DOHH2 (cell line): ENCODE measurements around the gene APH1B.

ENCODE experiments used
- H3F3A ChIP-seq: fragments of 200-600 bp; sonication (generic), shearing (Covaris generic); 2 replicates; pipeline ENCODE4 v1.6.0; 2016; ENCODE audit warnings: antibody characterized with exemption, mild to moderate bottlenecking; ENCODE audit not compliant: control insufficient read depth, insufficient read depth
- H3K27ac ChIP-seq: fragments of 200-600 bp; sonication (generic); 2 replicates; pipeline ENCODE4 v1.5.1; 2014; ENCODE audit warnings: low read depth, mild to moderate bottlenecking, low read length, moderate library complexity
- H3K27me3 ChIP-seq: fragments of 200-600 bp; sonication (generic); 2 replicates; pipeline ENCODE4 v1.6.1; 2014; ENCODE audit warnings: mild to moderate bottlenecking, low read length, mixed read lengths; ENCODE audit not compliant: control insufficient read depth
- H3K36me3 ChIP-seq: fragments of 200-600 bp; sonication (generic); 2 replicates; pipeline ENCODE4 v1.6.1; 2014; ENCODE audit warnings: mild to moderate bottlenecking, low read length, moderate library complexity, mixed read lengths; ENCODE audit not compliant: control insufficient read depth
- H3K4me1 ChIP-seq: fragments of 200-600 bp; sonication (generic); 2 replicates; pipeline ENCODE4 v1.6.1; 2014; ENCODE audit warnings: mild to moderate bottlenecking, low read length, mixed read lengths; ENCODE audit not compliant: control insufficient read depth
- H3K4me2 ChIP-seq: fragments of 200-600 bp; sonication (generic); 2 replicates; pipeline ENCODE4 v1.6.0; 2014; ENCODE audit warnings: mild to moderate bottlenecking, low read length, moderate library complexity
- H3K4me3 ChIP-seq: fragments of 200-600 bp; sonication (generic); 2 replicates; pipeline ENCODE4 v1.5.1; 2014; ENCODE audit warnings: mild to moderate bottlenecking, low read length, mixed read lengths
- H3K79me2 ChIP-seq: fragments of 200-600 bp; sonication (generic); 2 replicates; pipeline ENCODE4 v1.6.1; 2014; ENCODE audit warnings: mild to moderate bottlenecking, low read length, mixed read lengths; ENCODE audit not compliant: control insufficient read depth
- H3K9me2 ChIP-seq: fragments of 200-600 bp; sonication (generic); replicated peaks from 2 replicates; pipeline ENCODE4 v1.6.1; 2014; ENCODE audit warnings: mild to moderate bottlenecking, low read length, mixed read lengths; ENCODE audit not compliant: control insufficient read depth
- H3K9me3 ChIP-seq: fragments of 200-600 bp; sonication (generic); 2 replicates; pipeline ENCODE4 v1.6.1; 2014; ENCODE audit warnings: antibody characterized with exemption, low read length, mixed read lengths; ENCODE audit not compliant: control insufficient read depth, insufficient read depth
- H4K20me1 ChIP-seq: fragments of 200-600 bp; sonication (generic); 2 replicates; pipeline ENCODE4 v1.6.0; 2014; ENCODE audit warnings: low read depth, mild to moderate bottlenecking, antibody characterized with exemption, low read length, moderate library complexity; ENCODE audit not compliant: control insufficient read depth, insufficient read depth
- EZH2phosphoT487 ChIP-seq: fragments of 200-600 bp; sonication (generic); IDR thresholded peaks from 2 replicates; pipeline ENCODE4 v1.6.1; 2017; ENCODE audit warnings: borderline replicate concordance, mild to moderate bottlenecking, antibody characterized with exemption, low read length, moderate library complexity, mixed read lengths
- TF ChIP-seq, protein P1 (sequence below): fragments of 200-600 bp; sonication (generic); IDR thresholded peaks from one replicate; pipeline ENCODE4 v1.5.1; 2014; ENCODE audit warnings: antibody characterized with exemption, mild to moderate bottlenecking, low read depth, low read length; ENCODE audit not compliant: poor library complexity, severe bottlenecking

Gene APH1B

DNA sequence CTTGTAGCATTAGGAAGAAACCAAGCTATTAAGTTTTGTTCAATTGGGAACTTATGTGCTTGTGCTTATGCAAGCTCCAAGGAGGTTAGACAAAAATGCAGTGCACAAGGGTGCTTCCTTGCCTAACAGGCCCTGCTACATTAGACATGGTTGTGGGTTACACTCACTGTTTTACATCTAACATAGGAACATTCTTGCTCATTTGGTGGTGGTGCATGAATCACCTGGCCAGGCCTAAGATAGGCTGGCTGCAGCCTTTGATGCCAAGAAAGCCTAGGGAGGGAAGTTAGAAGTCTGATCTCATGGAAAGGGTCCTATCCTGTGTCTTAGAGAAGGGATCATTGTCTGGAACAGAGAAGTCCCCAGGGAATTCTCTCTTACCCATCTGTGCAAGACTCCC, 60.8 kb downstream of the APH1B start:
- Histone ChIP-seq H3K27ac (no peak overlapping the region), H3K4me3 (no peak overlapping the region), H3K4me1 (peaks cover 2% of the 10 kb centered on the region; the same call in 1 of the 2 replicates), H4K20me1 (no peaks in the 10 kb centered on the region), H3K79me2 (no peaks in the 10 kb centered on the region), H3K9me2 (no peaks in the 10 kb centered on the region), H3F3A (no peaks in the 10 kb centered on the region), H3K36me3 (no peaks in the 10 kb centered on the region), H3K9me3 (no peaks in the 10 kb centered on the region), H3K27me3 (peaks cover 18% of the 10 kb centered on the region), H3K4me2 (no peak overlapping the region)
- TF ChIP-seq EZH2phosphoT487 = no peak
- TF ChIP-seq, protein P1, sequence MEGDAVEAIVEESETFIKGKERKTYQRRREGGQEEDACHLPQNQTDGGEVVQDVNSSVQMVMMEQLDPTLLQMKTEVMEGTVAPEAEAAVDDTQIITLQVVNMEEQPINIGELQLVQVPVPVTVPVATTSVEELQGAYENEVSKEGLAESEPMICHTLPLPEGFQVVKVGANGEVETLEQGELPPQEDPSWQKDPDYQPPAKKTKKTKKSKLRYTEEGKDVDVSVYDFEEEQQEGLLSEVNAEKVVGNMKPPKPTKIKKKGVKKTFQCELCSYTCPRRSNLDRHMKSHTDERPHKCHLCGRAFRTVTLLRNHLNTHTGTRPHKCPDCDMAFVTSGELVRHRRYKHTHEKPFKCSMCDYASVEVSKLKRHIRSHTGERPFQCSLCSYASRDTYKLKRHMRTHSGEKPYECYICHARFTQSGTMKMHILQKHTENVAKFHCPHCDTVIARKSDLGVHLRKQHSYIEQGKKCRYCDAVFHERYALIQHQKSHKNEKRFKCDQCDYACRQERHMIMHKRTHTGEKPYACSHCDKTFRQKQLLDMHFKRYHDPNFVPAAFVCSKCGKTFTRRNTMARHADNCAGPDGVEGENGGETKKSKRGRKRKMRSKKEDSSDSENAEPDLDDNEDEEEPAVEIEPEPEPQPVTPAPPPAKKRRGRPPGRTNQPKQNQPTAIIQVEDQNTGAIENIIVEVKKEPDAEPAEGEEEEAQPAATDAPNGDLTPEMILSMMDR = no peak

DNA sequence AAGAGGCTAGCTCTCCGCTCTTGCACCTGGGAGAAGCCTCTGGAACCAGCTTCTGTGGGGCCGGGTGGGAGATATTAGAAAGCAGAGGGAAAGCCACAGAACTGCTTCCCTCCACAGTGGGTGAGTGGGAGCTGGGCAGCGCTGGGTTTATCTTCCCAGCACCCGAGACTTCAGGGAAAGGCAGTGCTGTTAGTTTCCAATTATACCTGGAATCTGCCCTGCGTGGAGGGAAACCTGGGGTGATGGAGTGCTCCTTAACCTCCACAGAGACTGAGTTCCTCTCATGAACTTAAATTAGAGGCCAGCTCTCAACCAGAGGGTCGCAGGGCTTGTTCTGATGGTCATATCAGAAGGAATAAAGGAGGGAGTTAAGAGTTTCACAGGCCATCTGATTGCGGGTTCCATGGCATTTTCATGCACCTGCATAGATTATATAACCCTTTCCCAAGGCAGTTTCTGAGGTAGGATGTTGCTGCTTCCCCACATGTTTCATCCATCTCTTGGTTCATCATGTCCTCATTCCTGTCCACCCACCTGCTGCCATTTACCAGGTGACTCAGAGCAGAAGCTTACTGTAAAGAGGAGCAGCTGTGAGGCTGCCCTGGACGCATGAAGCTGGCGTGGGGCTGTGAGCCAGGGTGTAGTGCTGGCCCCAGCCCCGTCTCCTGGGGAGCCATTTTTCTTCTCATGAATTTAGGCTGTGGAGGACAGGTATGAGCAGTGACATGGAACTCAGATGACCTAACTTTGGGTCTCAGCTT, 61.8 kb downstream of the APH1B start:
- Histone ChIP-seq H3K4me1 (peaks cover 2% of the 10 kb centered on the region; the same call in 1 of the 2 replicates), H3K9me3 (no peaks in the 10 kb centered on the region), H3K27ac (no peak overlapping the region), H3K9me2 (no peaks in the 10 kb centered on the region), H3K36me3 (no peaks in the 10 kb centered on the region), H3K79me2 (no peaks in the 10 kb centered on the region), H3K4me2 (no peak overlapping the region), H3K4me3 (no peak overlapping the region), H3K27me3 (peaks cover 18% of the 10 kb centered on the region), H3F3A (no peaks in the 10 kb centered on the region), H4K20me1 (no peaks in the 10 kb centered on the region)
- TF ChIP-seq EZH2phosphoT487 = no peak
- TF ChIP-seq, protein P1 = no peak

DNA sequence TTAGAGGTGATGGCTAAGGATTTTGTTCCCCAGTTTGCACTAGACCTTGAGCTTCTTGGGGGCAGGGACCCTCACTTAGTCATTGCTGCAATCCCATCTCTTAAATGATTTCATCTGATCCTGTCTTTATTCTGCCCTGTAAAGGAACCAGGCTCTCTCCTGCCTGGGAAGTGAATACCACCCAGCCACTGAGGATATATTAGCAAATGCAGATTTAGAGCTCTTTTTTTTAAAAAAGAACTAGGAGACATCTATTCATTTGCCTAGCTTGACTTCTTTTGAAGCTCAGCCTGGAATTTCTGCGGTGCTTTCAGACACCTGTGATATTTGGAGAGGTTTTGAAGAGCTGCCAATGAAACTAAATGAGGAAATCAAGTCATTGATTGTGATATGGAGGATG, 62.4 kb downstream of the APH1B start:
- Histone ChIP-seq H3K36me3 (no peaks in the 10 kb centered on the region), H4K20me1 (no peaks in the 10 kb centered on the region), H3K4me2 (no peak overlapping the region), H3K4me1 (peaks cover 2% of the 10 kb centered on the region; the same call in 1 of the 2 replicates), H3K9me3 (no peaks in the 10 kb centered on the region), H3K27me3 (peaks cover 18% of the 10 kb centered on the region), H3K27ac (no peak overlapping the region), H3K79me2 (no peaks in the 10 kb centered on the region), H3K9me2 (no peaks in the 10 kb centered on the region), H3K4me3 (no peak overlapping the region), H3F3A (no peaks in the 10 kb centered on the region)
- TF ChIP-seq, protein P1 = no peak
- no peak for TF ChIP-seq EZH2phosphoT487
